Mammary epithelial cell (primary cell): ENCODE measurements around the gene HYKK.

ENCODE experiments used
- CTCF ChIP-seq, 2 donors: IDR thresholded peaks in 1 of 2; conservative IDR thresholded peaks in 1 of 2; 2 replicates each; pipeline ENCODE4 v1.5.1; 2011 to 2012; ENCODE audit warnings: inconsistent platforms in 2 of 2, low read length in 2 of 2, mild to moderate bottlenecking in 2 of 2, control low read depth in 1 of 2, low read depth in 1 of 2; ENCODE audit not compliant: insufficient read depth in 1 of 2; ENCODE audit errors: extremely low read depth in 1 of 2
- EZH2 ChIP-seq: IDR thresholded peaks from 2 replicates; pipeline ENCODE4 v1.6.1; 2012; ENCODE audit warnings: low read length, inconsistent platforms, borderline replicate concordance

GRCh38 chr15:78550815-78551214, 43.4 kb downstream of the HYKK start:
- no peak for TF ChIP-seq CTCF (conservative IDR thresholded peaks at IDR 0.05 in 1 of 2, IDR thresholded peaks at IDR 0.05 in 1 of 2; ENCODE audit: extremely low read depth in 1 of 2, insufficient read depth in 1 of 2, low read depth in 1 of 2, low read length in 2 of 2)
- no peak for TF ChIP-seq EZH2
